Activated CD4-positive, alpha-beta T cell treated with anti-CD3 and anti-CD28 coated beads for 24 hours (primary cell): ENCODE measurements around the gene C6orf15.

Source experiments
- DNase-seq, 2 donors: peaks; one replicate each; pipeline ENCODE4 v3.0.0-alpha.2; 2020; ENCODE audit warnings: low read depth in 2 of 2

C6orf15 gene

DNA sequence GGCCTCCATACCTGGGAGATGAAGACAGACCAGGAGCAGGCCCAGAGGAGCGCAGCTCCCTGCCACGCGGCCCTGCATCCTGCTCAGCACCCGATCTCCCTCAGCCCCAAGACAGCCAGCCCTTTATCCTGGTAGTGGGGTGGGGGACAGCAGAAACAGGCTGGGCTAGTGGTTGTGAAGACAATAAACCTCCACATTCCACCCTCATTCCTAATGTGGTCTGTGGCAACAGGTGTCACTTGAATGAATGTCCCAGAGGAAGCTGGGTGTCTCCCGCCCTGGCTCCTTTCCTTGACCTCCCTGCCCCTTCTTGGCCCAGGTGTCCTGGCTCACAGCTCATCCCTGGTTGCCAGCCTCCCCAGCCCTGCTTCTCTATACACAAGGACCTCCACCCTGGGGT is at the start of gene C6orf15:
Gene C6orf15, minus strand, starts transcription at position 98 of the 400 bp plus-strand sequence. Its CDS starts 20 bp downstream, at position 78.
- no peak for DNase-seq

DNA sequence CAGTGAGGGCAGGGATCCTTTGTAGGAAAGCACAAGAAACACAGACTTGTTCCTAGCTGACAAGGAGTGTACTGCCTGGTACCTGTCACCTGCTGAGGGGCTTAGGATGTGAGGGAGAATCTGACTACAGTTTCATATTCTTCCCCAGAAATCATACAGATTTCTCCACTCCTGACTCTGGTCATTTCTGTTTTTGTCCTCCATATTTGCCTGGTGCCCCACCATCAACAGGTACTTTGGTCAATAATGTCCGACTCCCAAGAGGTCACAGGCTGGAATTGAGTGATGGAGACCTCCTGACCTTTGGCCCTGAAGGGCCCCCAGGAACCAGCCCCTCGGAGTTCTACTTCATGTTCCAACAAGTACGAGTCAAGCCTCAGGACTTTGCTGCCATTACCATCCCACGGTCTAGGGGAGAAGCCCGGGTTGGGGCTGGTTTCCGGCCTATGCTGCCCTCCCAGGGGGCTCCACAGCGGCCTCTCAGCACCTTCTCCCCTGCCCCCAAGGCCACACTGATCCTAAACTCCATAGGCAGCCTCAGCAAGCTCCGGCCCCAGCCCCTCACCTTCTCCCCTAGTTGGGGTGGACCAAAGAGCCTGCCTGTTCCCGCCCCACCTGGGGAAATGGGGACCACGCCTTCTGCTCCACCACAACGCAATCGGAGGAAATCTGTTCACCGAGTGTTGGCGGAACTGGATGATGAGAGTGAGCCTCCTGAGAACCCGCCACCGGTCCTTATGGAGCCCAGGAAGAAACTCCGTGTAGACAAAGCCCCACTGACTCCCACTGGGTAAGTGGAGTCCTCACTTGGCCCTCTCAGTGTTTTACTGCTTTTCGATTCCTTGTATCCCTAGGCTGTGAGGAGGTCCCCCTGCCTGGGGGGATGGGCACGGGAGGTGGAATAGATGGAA is 49.1 kb upstream of the C6orf15 start:
- DNase-seq = no peak

GRCh38 chr6:31158863-31159855 is 46.8 kb upstream of the C6orf15 start:
- peak; percentile 2 to 6 for DNase-seq

DNA sequence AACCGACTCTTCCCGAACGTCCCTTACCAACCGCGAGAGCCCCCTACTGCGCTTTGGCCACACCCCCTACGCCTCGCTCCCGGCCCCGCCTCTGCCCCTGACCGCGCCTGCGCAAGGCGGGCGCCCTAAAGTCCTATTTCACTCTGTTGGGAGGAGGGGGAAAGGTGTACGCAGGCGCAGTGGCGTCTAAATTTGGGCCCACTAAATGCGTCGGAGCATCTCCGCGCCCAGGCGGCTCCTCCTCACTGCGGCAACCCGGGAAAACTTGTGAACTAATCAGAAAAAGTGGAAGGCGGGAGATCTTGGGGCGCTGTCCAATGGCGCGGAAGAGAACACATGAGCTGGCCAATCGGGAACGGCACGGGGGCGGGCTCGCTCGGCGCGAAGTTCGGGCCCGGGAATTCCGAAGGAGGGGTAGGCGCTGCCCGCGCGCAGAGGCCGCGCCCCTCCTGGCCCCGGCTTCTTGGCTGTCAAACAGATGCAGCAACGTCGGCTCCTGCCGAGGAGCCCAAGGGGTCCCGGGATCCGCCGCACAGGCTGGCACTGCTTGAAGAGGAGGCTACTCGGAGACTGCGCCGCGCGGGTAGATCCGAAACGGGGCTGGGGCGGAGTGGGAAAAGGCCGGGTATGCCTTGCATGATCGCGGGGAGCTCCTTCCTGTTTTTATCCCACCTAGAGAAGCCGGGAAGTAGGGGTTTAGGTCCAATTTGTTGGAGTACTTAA is 45.9 kb upstream of the C6orf15 start, which contains the start of gene TCF19:
Gene TCF19, plus strand, starts transcription at position 450 of the 723 bp plus-strand sequence. CDS start 881 bp downstream, outside the sequence.
- peak; percentile 98 to 99 for DNase-seq

GRCh38 chr6:31157513-31158139 is 45.3 kb upstream of the C6orf15 start, which contains the start of gene CCHCR1:
TSS of gene CCHCR1 (minus strand) at chr6:31157802. CDS start at chr6:31157600, 202 bp downstream.
- DNase-seq = no peak

DNA sequence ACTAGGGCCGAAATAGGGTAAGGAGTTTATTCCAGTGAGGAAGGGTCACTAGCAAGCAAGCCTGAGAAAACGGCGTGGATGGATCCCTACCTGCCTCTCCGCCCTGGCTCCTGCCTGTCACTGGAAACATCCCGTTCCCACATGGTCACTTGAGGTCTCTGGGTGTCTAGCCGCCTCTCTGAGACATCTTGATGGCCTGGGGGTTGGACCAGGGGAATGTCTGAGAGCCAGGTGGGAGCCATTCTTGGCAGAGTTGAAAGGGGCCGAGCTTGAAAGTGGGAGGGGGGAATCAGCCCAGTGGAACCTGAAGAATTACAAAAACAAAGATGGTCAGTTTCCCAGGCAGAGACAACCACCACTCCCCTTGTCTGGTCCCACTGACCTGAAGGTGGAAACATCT is 44.3 kb upstream of the C6orf15 start:
- no peak for DNase-seq

GRCh38 chr6:31154436-31154835 is 42.1 kb upstream of the C6orf15 start:
- DNase-seq = no peak

DNA sequence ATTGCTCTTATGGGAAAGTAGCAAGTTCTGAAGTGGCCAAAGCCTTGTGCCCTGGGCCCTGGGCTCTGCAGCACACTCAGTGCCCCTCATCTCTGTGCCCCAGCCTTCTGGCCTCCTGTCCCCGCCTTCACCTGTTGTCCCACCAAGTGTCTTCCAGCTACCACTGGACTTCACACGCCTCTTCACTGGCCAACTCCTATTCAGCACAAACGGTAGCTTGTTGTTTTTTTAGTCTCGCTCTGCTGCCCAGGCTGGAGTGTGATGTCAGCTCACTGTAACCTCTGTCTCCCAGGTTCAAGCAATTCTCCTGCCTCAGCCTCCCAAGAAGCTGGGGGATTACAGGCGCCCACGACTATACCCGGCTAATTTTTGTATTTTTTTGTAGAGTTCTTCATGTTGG is 40.4 kb upstream of the C6orf15 start:
- DNase-seq = no peak

GRCh38 chr6:31149827-31150447 is 37.6 kb upstream of the C6orf15 start:
- no peak for DNase-seq

DNA sequence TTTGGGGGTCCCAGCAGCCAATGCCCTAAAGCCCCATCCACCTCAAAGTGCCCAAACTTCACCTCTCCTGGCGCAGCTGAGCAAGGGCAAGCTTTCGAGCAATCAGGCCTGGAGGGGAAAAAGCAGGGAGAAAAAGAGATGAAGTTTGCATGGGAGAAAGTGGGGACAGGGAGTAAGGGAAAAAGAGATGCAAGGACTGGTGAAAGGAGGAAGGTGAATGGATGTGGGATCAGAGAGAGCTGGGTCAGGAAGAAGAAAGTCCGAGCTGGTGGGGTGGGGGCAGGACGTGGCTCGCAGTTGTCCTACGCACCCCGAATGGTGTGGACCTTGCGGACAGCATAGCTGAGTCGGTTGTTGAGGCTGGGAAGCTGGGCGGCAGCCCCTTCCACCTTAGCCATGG is 33.0 kb upstream of the C6orf15 start:
- DNase-seq = no peak

DNA sequence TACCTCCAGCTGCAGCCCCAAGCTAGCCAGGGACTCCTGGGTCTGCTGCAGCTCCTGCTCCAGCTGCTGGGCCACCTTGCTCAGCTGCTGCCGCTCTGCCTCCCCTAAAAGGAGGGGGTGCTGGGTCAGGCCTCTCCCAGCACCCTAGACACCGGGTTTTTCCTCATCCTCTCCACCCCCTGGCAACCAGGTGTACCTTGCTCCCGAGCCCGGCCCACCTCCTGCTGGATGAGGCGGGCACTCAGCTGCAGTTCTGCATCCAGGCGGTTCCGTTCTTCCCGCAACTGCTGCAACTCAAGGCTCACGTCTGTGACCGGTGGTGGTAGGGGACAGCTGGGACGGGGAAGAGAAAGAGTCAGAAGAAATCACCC is 32.6 kb upstream of the C6orf15 start:
- no peak for DNase-seq

DNA sequence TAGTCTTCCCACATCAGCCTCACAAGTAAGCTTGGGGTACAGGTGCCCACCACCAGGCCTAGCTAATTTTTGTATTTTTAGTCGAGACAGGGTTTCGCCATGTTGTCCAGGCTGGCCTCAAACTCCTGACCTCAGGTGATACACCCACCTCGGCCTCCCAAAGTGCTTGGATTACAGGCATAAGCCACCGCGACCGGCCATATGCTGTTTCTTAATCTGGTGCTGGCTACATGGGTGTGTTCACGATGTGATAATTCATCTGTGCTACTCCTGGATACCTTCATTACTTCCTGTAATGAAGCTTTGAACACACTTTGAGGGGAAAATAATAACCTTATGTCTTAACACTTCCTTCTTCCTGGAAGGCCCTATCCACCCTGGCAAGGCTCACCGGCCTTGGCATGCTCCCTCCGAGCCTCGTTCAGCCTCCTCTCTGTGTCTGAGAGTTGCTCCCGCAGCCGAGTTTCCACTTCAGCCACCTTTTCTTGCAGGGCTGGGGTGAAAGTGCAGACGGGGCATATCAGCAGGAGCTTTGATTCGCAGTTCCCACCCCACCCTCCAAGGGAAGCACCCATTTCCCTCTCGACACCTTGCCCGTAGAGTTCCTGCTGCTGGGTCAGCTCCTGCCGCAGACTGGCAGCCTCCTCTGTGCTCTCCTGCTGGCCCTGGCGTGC is 32.1 kb upstream of the C6orf15 start:
- no peak for DNase-seq

DNA sequence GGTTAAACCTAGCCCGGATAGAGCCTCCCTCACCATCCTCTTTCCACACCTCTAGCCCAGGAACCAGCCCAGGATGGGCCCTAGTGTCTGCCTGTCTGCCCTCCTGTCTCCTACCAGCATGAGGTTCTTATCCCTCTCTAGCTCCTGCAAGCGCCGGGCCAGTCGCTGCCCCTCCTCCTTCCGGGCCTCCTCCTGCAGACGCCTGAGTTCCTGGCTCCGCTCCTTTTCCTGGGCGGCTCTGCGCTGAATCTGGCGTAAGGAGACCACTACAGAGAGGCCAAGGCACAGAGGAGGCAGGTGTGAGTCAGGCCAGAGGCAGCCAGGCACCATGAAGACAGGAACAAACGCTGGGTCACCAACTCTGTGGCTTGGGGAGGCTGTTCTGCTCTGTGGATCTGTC is 30.8 kb upstream of the C6orf15 start:
- DNase-seq = no peak

DNA sequence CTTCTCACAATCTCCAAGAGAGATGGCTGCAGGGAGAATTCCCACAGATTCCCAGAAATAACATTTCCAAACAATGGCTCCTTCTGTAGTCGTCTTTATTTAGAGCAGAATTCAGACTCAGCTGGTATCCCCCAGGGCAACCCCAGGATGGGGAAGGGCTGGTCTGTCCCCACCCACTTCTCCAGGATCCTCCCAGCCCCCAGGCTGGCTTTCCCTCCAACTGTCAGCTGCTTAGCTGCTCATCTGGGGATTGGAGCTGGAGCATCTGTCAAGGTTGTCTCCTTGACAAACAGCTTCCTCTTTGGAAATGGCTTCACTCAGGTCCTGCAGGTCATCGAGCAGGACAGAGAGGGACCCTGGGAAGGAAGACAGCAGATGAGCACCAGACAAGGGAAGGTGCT is 30.0 kb upstream of the C6orf15 start:
- no peak for DNase-seq

GRCh38 chr6:31140643-31141042 is 28.3 kb upstream of the C6orf15 start:
- DNase-seq = no peak

DNA sequence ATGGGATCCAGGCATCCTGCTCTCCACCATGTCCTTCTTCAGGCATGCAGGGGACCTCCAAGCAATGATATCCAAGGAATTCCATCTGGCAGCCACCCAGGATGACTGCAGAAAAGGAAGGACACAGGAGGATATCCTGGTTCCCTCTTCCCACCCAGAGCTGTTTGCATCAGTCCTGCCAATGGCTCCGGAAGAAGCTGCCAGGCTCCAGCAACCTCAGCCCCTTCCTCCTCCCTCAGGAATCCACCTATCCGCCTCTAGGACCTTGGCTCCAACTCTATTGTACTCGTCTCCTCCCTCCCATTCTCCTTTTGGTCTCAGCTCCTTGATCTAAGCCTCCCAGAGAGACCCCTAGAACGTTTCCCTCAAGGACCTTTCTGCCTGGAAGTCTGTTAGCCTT is 27.2 kb upstream of the C6orf15 start:
- DNase-seq = no peak

GRCh38 chr6:31138982-31139381 is 26.6 kb upstream of the C6orf15 start, which contains the start of gene PSORS1C2:
TSS of gene PSORS1C2 (minus strand) at chr6:31139066. CDS start at chr6:31139026, 40 bp downstream.
- DNase-seq = no peak

DNA sequence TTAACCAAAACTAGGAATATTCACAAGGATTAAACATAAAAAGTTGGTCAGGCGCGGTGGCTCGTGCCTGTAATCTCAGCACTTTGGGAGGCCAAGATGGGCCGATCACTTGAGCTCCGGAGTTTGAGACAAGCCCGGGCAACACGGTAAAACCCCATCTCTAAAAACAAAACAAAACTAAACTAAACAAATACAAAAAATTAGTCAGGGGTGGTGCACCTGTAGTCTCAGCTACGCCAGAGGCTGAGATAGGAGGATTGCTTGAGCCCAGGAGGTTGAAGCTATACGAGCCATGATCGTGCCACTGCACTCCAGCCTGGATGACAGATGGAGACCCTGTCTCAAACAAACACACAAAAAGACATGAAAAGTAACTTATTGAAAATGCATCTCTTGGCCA is 23.3 kb upstream of the C6orf15 start:
- DNase-seq = no peak

- DNase-seq = no peak
Measured at GRCh38 chr6:31132806-31133205, 20.4 kb upstream of the C6orf15 start.

DNA sequence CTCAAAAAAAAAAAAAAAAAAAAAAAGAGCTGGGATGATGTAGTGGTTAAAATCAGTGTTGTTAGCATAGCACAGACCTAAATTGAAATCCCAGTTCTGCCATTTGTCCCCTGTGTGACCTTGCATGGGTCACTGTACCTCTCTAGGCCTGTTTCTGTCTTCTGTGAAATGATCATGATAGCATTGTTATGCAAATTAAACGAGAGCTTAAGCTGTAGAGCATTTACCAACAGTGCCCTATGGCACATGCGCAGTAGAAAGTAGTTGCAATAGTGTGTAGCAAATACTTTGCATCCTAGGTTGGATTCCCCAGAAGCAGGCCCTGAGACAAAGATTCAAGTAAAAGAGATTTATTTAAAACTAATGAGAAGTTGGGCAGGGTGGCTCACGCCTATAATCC is 19.2 kb upstream of the C6orf15 start:
- no peak for DNase-seq
